ENCODE results near the gene ATG4A. TPM values are rescaled to one million over a fixed set of nuclear protein-coding genes. Genes with fewer than 3 reads are reported as not detected.

ATG4A gene
- total RNA-seq: 10 to 100 TPM in 2 of 4 donors, 1 to 10 TPM in 2; 4.9 to 13.2 (median 8.9) TPM

GRCh38 chrX:108091264-108091877 lies at the start of gene ATG4A, which contains the start of gene PSMD10:
TSS of gene ATG4A (plus strand) at chrX:108091778. CDS start at chrX:108091827, 49 bp downstream.
TSS of gene PSMD10 (minus strand) at chrX:108091542. CDS start at chrX:108091520, 22 bp downstream.
- no peaks in the 10 kb centered on the region for H3K4me1 ChIP-seq
- TF ChIP-seq CTCF (IDR thresholded peaks at IDR 0.05) (no peak), POLR2A (IDR thresholded peaks at IDR 0.05) (peak; percentile 64 to 72)
- intact Hi-C loops (cut with DNase I; ENCODE audit: low total_unique reads): no loop called here

GRCh38 chrX:108044554-108045256 lies 46.9 kb upstream of the ATG4A start, which contains the start of gene VSIG1:
TSS of gene VSIG1 (plus strand) at chrX:108045065. CDS start at chrX:108045131, 66 bp downstream.
- TF ChIP-seq CTCF (IDR thresholded peaks at IDR 0.05) (no peak), POLR2A (IDR thresholded peaks at IDR 0.05) (no peak)
- Histone ChIP-seq H3K4me3 (no peak within 1 kb of the TSS), H3K27ac (no peak within 1 kb of the TSS), H3K27me3 (peaks cover 0 to 4% of the 10 kb centered on the region in 2 donors), H3K9me3 (no peaks in the 10 kb centered on the region), H3K36me3 (no peaks in the 10 kb centered on the region), H3K4me1 (no peaks in the 10 kb centered on the region)
- intact Hi-C loops (cut with DNase I; ENCODE audit: low total_unique reads): no loop called here
- DNase-seq: no peak

More at GRCh38 chrX:108091264-108091877, at the start of gene ATG4A, which contains the start of gene PSMD10:
- no peaks in the 10 kb centered on the region for H3K9me3 ChIP-seq
- H3K4me3 ChIP-seq: peak within 1 kb of the TSS; percentile 44 to 55
- H3K27me3 ChIP-seq: no peaks in the 10 kb centered on the region
- H3K36me3 ChIP-seq: no peaks in the 10 kb centered on the region
- DNase-seq: peak; percentile 89 to 92
- H3K27ac ChIP-seq: peak within 1 kb of the TSS; percentile 75 to 84

- no peak for DNase-seq
- no peak overlapping the region for H3K4me3 ChIP-seq
- intact Hi-C loops (cut with DNase I; ENCODE audit: low total_unique reads): no loop called here
- no peaks in the 10 kb centered on the region for H3K27me3 ChIP-seq
- H3K9me3 ChIP-seq: no peaks in the 10 kb centered on the region
- no peaks in the 10 kb centered on the region for H3K4me1 ChIP-seq
- TF ChIP-seq CTCF (IDR thresholded peaks at IDR 0.05): no peak
- TF ChIP-seq POLR2A (IDR thresholded peaks at IDR 0.05): no peak
- no peaks in the 10 kb centered on the region for H3K36me3 ChIP-seq
- H3K27ac ChIP-seq: no peak overlapping the region
Observed at GRCh38 chrX:108049649-108050048, 41.9 kb upstream of the ATG4A start.

GRCh38 chrX:108053218-108053617 lies 38.4 kb upstream of the ATG4A start:
- Histone ChIP-seq H3K9me3 (no peaks in the 10 kb centered on the region), H3K27ac (no peak overlapping the region), H3K4me1 (no peaks in the 10 kb centered on the region), H3K36me3 (no peaks in the 10 kb centered on the region), H3K4me3 (no peak overlapping the region), H3K27me3 (no peaks in the 10 kb centered on the region)
- no peak for TF ChIP-seq POLR2A (IDR thresholded peaks at IDR 0.05)
- no peak for TF ChIP-seq CTCF (IDR thresholded peaks at IDR 0.05)
- intact Hi-C loops (cut with DNase I; ENCODE audit: low total_unique reads): no loop called here
- no peak for DNase-seq

- no peaks in the 10 kb centered on the region for H3K4me1 ChIP-seq
- no peak overlapping the region for H3K27ac ChIP-seq
- intact Hi-C loops (cut with DNase I; ENCODE audit: low total_unique reads): no loop called here
- H3K4me3 ChIP-seq: no peak overlapping the region
- no peaks in the 10 kb centered on the region for H3K27me3 ChIP-seq
- H3K9me3 ChIP-seq: no peaks in the 10 kb centered on the region
- DNase-seq: no peak
- no peaks in the 10 kb centered on the region for H3K36me3 ChIP-seq
- TF ChIP-seq POLR2A (IDR thresholded peaks at IDR 0.05) (no peak), CTCF (IDR thresholded peaks at IDR 0.05) (no peak)
Observed at GRCh38 chrX:108055546-108055945, 36.0 kb upstream of the ATG4A start.

Data from uterus (tissue), 4 donors.